AG09309 (cell line): ENCODE measurements around the gene CAMK1G.

Source experiments
- DNase-seq: peaks from one replicate; pipeline ENCODE4 v3.0.0-alpha.2; 2010; ENCODE audit warnings: low read depth
- H3K4me3 ChIP-seq: 2 replicates; pipeline ENCODE4 v1.5.1; 2011; ENCODE audit warnings: mild to moderate bottlenecking, low read depth, low read length, moderate library complexity; ENCODE audit not compliant: control insufficient read depth
- CTCF ChIP-seq: IDR thresholded peaks from 2 replicates; pipeline ENCODE4 v1.5.1; 2011; ENCODE audit warnings: mild to moderate bottlenecking, low read depth, low read length, inconsistent platforms; ENCODE audit not compliant: insufficient read depth, control insufficient read depth; ENCODE audit errors: missing control alignments

The CAMK1G gene

GRCh38 chr1:209651138-209651587 is 67.6 kb downstream of the CAMK1G start:
- no peak overlapping the region for H3K4me3 ChIP-seq
- no peak for TF ChIP-seq CTCF
- DNase-seq: no peak

GRCh38 chr1:209652121-209652735 is 68.7 kb downstream of the CAMK1G start, which contains the start of gene LAMB3:
Gene LAMB3 (minus strand): TSS chr1:209652425. CDS start chr1:209650944, 1,481 bp downstream.
- no peak within 1 kb of the TSS for H3K4me3 ChIP-seq
- DNase-seq: no peak
- no peak for TF ChIP-seq CTCF

- DNase-seq: no peak
- no peak overlapping the region for H3K4me3 ChIP-seq
- TF ChIP-seq CTCF: no peak
Measured at GRCh38 chr1:209652873-209653401, 69.4 kb downstream of the CAMK1G start.

- no peak overlapping the region for H3K4me3 ChIP-seq
- TF ChIP-seq CTCF: no peak
- DNase-seq: no peak
Measured at GRCh38 chr1:209653915-209654351, 70.4 kb downstream of the CAMK1G start.

GRCh38 chr1:209655411-209656231 is 72.1 kb downstream of the CAMK1G start:
- no peak overlapping the region for H3K4me3 ChIP-seq
- no peak for DNase-seq
- TF ChIP-seq CTCF: no peak

- no peak overlapping the region for H3K4me3 ChIP-seq
- no peak for DNase-seq
- TF ChIP-seq CTCF: no peak
Measured at GRCh38 chr1:209657140-209657879, 73.8 kb downstream of the CAMK1G start.
